ENCODE measurements around the gene WDR20. TPM values are rescaled to one million over a fixed set of nuclear protein-coding genes. Genes with fewer than 3 reads are reported as not detected.

Gene WDR20
- total RNA-seq, 3 donors from 2014 or later (not counting 1 experiment from before 2014, with no cell fraction given) = 55.5 to 66.7 (median 62.2) TPM

DNA sequence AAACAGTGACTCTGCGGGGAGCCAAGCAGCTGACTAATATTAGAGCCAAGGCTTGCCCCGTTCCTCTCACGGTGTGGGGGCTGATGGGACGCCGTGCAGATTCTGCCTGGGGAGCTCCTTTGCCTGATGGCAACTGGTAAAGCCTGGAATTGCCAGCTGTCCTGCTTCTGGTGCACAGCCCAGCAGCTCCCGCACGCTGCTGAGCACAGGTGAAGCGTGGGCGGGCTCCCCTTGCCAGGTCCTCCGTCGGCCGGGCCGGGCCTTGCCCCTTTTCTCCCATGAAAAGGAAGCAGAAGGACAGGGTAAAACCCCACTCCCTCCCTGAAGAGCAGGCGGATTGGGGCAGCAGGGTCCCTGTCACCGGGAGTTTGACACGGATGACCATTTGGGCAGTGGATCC, 79.0 kb downstream of the WDR20 start:
- no peak for TF ChIP-seq CTCF (IDR thresholded peaks at IDR 0.05)
- ATAC-seq (no peak), DNase-seq (no peak)
- Mint-ChIP-seq H3K36me3 (no peaks in the 10 kb centered on the region), H3K4me3 (no peak overlapping the region), H3K9me3 (no peaks in the 10 kb centered on the region), H3K4me1 (peaks cover 2 to 4% of the 10 kb centered on the region in 2 donors), H3K27ac (no peak overlapping the region), H3K27me3 (ENCODE audit: low read depth in 2 of 2) (no peaks in the 10 kb centered on the region)
- H3K9me3 ChIP-seq (ENCODE audit: control insufficient read depth, insufficient read depth, low read length) = no peaks in the 10 kb centered on the region
- H3K36me3 ChIP-seq (ENCODE audit: control insufficient read depth, insufficient read depth, low read length) = peaks cover 7% of the 10 kb centered on the region
- WGBS (ENCODE audit: insufficient coverage) = 97% methylated on average over 16 of the region's 16 CpGs
- intact Hi-C loops (cut with micrococcal nuclease) = no loop called here
- H3K4me3 ChIP-seq (ENCODE audit: low read length) = no peak overlapping the region
- H3K27me3 ChIP-seq (ENCODE audit: control insufficient read depth, insufficient read depth, low read length) = no peaks in the 10 kb centered on the region
- no peak overlapping the region for H3K27ac ChIP-seq (ENCODE audit: low read length)
- no peaks in the 10 kb centered on the region for H3K4me1 ChIP-seq (ENCODE audit: control insufficient read depth, insufficient read depth, low read length)

DNA sequence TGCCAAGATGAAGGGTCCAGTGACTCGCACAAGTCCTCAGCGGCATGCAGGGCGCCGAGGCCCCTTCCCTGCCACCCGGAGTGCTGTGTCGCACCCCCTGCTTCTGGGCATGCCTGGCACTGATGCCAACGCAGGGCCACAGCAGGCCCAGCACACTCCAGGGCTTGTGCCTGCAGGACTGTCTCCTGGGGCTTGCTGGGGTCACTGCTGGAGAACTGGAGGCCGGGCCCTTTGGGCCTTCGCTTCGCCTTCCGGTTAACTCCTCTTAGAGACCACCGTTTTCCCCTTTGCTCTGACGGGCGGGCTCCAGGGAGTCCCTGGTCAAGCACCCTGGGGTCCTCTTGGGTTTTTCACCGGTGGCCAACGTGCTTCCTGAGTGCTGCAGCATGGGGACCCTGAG, 79.6 kb downstream of the WDR20 start:
- DNase-seq = no peak
- H3K4me3 Mint-ChIP-seq = no peak overlapping the region
- intact Hi-C loops (cut with micrococcal nuclease) = no loop called here
- no peaks in the 10 kb centered on the region for H3K9me3 Mint-ChIP-seq
- no peaks in the 10 kb centered on the region for H3K36me3 Mint-ChIP-seq
- no peak for TF ChIP-seq CTCF (IDR thresholded peaks at IDR 0.05)
- Histone ChIP-seq H3K4me3 (ENCODE audit: low read length) (no peak overlapping the region), H3K4me1 (ENCODE audit: control insufficient read depth, insufficient read depth, low read length) (no peaks in the 10 kb centered on the region), H3K36me3 (ENCODE audit: control insufficient read depth, insufficient read depth, low read length) (peaks cover 7% of the 10 kb centered on the region), H3K27ac (ENCODE audit: low read length) (no peak overlapping the region), H3K9me3 (ENCODE audit: control insufficient read depth, insufficient read depth, low read length) (no peaks in the 10 kb centered on the region), H3K27me3 (ENCODE audit: control insufficient read depth, insufficient read depth, low read length) (no peaks in the 10 kb centered on the region)
- 97% methylated on average over 16 of the region's 16 CpGs for WGBS (ENCODE audit: insufficient coverage)
- no peak for ATAC-seq
- H3K27ac Mint-ChIP-seq = no peak overlapping the region
- no peaks in the 10 kb centered on the region for H3K27me3 Mint-ChIP-seq (ENCODE audit: low read depth in 2 of 2)
- peaks cover 3 to 6% of the 10 kb centered on the region in 2 donors for H3K4me1 Mint-ChIP-seq

GRCh38 chr14:102220031-102220430, 80.3 kb downstream of the WDR20 start:
- no peak for TF ChIP-seq CTCF (IDR thresholded peaks at IDR 0.05)
- Histone ChIP-seq H3K27me3 (ENCODE audit: control insufficient read depth, insufficient read depth, low read length) (no peaks in the 10 kb centered on the region), H3K36me3 (ENCODE audit: control insufficient read depth, insufficient read depth, low read length) (peaks cover 7% of the 10 kb centered on the region), H3K27ac (ENCODE audit: low read length) (no peak overlapping the region), H3K9me3 (ENCODE audit: control insufficient read depth, insufficient read depth, low read length) (no peaks in the 10 kb centered on the region), H3K4me3 (ENCODE audit: low read length) (no peak overlapping the region), H3K4me1 (ENCODE audit: control insufficient read depth, insufficient read depth, low read length) (no peaks in the 10 kb centered on the region)
- WGBS (ENCODE audit: insufficient coverage) = 76% methylated on average over 11 of the region's 12 CpGs
- Mint-ChIP-seq H3K27ac (no peak overlapping the region), H3K27me3 (ENCODE audit: low read depth in 2 of 2) (no peaks in the 10 kb centered on the region), H3K9me3 (no peaks in the 10 kb centered on the region), H3K4me1 (peaks cover 3 to 6% of the 10 kb centered on the region in 2 donors), H3K36me3 (no peaks in the 10 kb centered on the region), H3K4me3 (no peak overlapping the region)
- ATAC-seq = no peak
- DNase-seq = no peak
- intact Hi-C loops (cut with micrococcal nuclease) = no loop called here

DNA sequence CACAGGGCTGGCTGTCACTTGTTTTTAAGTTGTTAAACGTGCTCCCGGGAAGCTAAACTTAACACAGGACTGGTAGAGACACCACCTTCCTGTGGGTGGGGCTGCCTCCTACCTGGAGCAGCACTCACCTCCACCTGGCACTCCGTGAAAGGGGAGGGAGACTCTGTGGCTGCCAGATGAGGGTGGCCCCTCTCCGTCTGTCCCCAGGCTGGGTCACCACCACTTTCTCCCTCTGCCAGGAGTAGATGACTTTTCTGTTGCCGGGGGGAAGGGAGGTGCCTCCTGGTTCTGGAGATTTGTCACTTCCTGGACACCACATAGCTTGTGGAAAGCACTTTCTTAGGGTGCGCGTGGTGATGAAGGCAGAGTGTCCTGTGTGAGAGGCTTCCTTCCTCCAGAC, 81.3 kb downstream of the WDR20 start:
- Mint-ChIP-seq H3K4me1 (peaks cover 3 to 13% of the 10 kb centered on the region in 2 donors), H3K4me3 (no peak overlapping the region), H3K9me3 (no peaks in the 10 kb centered on the region), H3K27me3 (ENCODE audit: low read depth in 2 of 2) (no peaks in the 10 kb centered on the region), H3K27ac (no peak overlapping the region), H3K36me3 (no peaks in the 10 kb centered on the region)
- H3K36me3 ChIP-seq (ENCODE audit: control insufficient read depth, insufficient read depth, low read length) = peaks cover 2% of the 10 kb centered on the region
- 87% methylated on average over 7 of the region's 7 CpGs for WGBS (ENCODE audit: insufficient coverage)
- ATAC-seq = no peak
- DNase-seq = no peak
- H3K27ac ChIP-seq (ENCODE audit: low read length) = no peak overlapping the region
- TF ChIP-seq CTCF (IDR thresholded peaks at IDR 0.05) = no peak
- intact Hi-C loops (cut with micrococcal nuclease) = no loop called here
- no peaks in the 10 kb centered on the region for H3K4me1 ChIP-seq (ENCODE audit: control insufficient read depth, insufficient read depth, low read length)
- H3K9me3 ChIP-seq (ENCODE audit: control insufficient read depth, insufficient read depth, low read length) = no peaks in the 10 kb centered on the region
- H3K27me3 ChIP-seq (ENCODE audit: control insufficient read depth, insufficient read depth, low read length) = no peaks in the 10 kb centered on the region
- no peak overlapping the region for H3K4me3 ChIP-seq (ENCODE audit: low read length)

Data from natural killer cell (primary cell).